GM21717 (cell line): Measurements from ENCODE around the gene FOCAD.

ENCODE experiments used
- ATAC-seq: cut with Tn5 transposase; IDR thresholded peaks from one replicate; pipeline ENCODE4 v1.9.1; 2021; ENCODE audit warnings: mild to moderate bottlenecking, moderate library complexity; ENCODE audit not compliant: unreplicated experiment

The FOCAD gene

GRCh38 chr9:20865347-20865746 lies 181.3 kb downstream of the FOCAD start:
- no peak for ATAC-seq

- no peak for ATAC-seq
Observed at GRCh38 chr9:20870115-20870514, 186.1 kb downstream of the FOCAD start.

- no peak for ATAC-seq
Observed at GRCh38 chr9:20872340-20872977, 188.4 kb downstream of the FOCAD start.

GRCh38 chr9:20873240-20873865 lies 189.3 kb downstream of the FOCAD start:
- ATAC-seq: no peak

GRCh38 chr9:20880271-20880670 lies 196.2 kb downstream of the FOCAD start:
- no peak for ATAC-seq

DNA sequence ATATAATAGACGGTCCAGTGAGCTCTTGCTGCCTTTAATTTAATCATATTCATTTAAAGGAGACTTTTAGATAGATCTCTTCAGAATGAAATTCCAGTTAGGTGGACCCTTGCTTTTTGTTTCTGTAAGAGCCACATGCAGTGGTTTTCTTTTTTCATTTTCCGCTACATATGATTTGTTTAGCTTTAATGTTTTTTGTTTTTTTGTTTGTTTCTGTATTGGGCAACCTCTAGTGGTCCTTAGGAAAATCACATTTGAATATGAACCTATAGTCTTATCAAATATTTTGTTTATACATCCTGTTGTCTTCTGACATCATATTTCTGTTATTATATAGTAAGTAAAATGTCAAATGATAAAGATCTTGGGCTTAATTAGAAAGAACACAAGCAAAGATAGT lies 196.6 kb downstream of the FOCAD start:
- no peak for ATAC-seq

DNA sequence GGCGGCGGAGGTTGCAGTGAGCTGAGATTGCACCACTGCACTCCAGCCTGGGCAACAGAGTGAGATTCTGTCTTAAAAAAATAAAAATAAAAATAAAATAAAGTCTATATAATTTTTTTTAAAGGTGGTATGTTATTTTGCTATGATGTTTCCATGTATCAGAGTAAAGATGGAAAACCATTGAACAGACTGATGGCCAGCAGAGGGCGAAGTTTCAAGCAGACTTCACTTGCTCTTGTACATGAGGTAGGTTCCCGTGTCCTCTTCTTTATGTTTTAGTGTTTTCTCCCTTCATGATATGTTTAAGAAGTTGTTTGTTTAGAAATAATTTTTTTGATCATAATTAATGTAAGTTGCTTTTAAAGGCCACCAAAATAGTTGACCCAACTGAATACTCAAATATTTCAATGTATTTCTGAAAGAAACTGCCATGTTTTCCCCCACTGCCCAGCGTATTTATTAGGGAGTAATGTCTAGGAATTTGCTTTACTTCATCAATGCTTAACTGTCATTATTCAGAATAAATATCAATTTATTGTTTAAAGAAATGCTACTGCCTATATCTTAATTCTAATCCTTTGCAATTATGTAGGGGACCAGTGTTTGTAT lies 201.0 kb downstream of the FOCAD start:
- ATAC-seq: no peak

GRCh38 chr9:20898885-20899554 lies 215.0 kb downstream of the FOCAD start:
- ATAC-seq: no peak

- no peak for ATAC-seq
Observed at GRCh38 chr9:20903212-20903611, 219.2 kb downstream of the FOCAD start.

- ATAC-seq: no peak
Observed at GRCh38 chr9:20904995-20905394, 220.9 kb downstream of the FOCAD start.

DNA sequence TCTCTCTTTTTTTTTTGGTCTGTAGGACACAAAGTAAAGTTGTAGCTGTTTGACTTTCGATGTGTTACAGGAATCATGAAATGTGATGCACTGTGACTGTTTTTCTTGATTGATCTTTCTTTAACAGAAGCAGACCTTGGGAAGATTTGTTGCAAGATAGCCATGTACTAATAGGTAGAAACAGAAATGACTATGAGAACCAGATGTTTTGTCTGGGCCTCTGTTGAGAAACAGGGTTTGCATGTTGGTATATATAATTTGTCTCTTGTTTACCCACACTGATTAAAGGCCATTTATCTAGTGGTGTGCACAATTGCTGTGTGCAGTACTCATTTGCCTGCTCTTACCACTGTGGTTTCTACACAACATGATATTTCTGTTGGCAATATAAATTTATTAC lies 222.3 kb downstream of the FOCAD start:
- no peak for ATAC-seq

GRCh38 chr9:20908461-20908860 lies 224.4 kb downstream of the FOCAD start:
- no peak for ATAC-seq

- ATAC-seq: no peak
Observed at GRCh38 chr9:20914556-20914955, 230.5 kb downstream of the FOCAD start.

DNA sequence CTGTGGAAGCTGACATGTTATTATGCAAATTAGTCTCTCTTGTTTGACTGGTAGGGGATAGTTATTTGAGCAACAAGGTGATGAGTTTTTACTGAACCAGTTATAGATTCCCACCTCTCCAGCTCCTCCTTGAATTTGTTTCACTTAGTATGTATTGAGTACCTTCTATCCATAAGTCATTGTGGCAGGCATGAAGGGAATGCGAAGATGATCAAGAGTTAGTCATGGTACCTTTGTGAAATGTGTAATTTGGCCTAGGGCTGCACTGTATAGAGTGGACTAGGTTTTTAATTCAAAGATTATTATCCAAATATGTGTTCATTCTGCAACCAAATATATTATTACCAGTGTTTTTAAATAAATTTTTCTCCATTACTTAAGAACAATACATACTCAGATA lies 237.3 kb downstream of the FOCAD start:
- ATAC-seq: no peak

- no peak for ATAC-seq
Observed at GRCh38 chr9:20925256-20926045, 241.4 kb downstream of the FOCAD start.

DNA sequence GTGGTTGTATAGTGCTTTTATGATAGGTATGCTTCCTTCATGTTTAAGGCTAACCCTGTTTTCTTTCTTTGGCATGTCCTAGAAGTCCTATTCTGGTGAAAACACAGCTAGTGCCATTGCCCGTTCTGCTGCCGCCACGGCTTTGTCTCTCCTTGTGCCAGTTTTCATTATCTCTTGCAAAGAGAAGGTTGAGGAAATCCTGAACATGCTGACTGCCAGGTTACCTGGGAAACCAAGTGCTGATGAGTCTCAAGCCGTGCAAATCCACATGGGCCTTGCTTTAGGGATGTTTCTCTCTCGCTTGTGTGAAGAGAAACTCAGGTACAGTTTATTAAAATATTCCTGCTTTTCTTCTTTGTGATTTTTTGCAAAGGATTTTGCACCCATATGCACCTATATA lies 245.2 kb downstream of the FOCAD start:
- ATAC-seq: no peak

DNA sequence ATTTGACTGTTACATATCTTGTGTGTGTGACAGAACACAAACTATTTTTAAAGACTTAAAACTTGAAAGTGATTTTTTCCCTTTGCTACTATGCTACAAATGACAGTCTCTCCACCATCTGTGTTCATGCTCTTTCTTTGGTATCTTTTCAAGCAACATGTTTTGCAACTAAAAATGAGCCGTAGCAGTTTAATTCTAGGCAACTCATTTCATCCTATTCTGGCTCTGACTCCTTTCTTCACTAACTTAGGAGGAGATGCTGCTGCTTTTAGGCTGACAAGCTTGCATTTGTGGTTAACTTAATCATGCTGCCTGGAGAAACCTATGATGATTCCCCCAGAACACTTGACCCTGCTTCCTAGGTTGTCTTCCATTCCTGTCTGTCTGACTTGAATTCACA lies 246.8 kb downstream of the FOCAD start:
- ATAC-seq: no peak

DNA sequence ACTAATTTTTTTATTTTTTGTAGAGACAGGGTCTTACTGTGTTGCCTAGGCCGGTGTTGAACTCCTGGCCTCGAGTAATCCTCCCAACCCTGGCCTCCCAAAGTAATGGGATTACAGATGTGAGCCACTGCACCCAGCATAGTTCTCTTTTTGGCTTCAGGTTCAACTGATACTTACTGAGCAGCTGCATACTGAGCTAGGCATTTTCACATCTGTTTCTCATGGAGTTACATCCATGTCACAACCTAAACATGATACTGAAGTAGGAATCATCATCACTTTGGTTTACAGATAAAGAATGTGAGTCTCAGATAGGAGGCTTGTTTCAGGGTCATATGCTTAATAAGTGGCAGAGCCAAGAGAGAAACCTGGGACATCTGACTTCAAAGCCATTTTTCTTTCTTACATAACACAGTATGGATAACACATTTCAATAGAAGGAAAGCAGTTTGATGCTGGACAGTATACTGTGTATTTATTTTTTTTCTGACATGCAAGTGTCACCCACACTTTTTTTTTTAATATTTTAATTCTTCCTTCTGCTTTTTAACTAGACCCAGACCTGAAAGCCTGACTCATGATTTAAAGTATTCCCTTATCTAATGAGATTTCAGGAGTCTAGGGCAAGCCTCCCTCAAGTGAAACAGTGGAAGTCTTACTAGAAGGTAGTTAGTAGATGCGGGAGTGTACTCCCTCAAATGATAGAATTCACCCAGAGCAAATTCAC lies 256.6 kb downstream of the FOCAD start:
- peak; percentile 34 for ATAC-seq

GRCh38 chr9:20941174-20941690 lies 257.2 kb downstream of the FOCAD start:
- ATAC-seq: peak; percentile 97

DNA sequence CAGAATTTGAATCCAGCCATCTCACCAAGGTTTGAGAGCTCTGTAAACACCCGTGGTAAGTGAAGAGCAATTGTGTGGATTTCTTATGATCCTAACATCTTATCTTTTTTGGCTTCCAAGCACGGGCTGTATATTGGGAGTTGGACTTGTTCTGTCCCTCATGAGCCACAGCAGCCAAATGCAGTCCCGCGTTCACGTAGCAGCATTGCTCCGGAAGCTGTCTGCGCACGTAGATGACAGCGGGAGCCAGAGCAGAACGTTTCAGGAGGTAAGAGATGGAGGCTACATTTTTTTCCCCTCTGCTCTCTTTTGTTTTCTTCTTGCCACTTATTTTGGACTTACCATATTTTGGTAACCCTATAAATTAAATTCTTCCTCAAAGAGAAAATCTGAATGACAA lies 260.4 kb downstream of the FOCAD start:
- no peak for ATAC-seq
